ENCODE measurements around the gene RIMBP2.

RIMBP2 gene

GRCh38 chr12:130582286-130582685 is 133.8 kb downstream of the RIMBP2 start:
- H3K4me3 ChIP-seq (replicated peaks; ENCODE audit: low read depth, low read length), result no peak overlapping the region
- DNase-seq (ENCODE audit: extremely low read depth, low read depth), result no peak
- no peak for TF ChIP-seq CTCF (IDR thresholded peaks at IDR 0.05; ENCODE audit: low read depth, low read length, missing control alignments)

- H3K4me3 ChIP-seq (replicated peaks; ENCODE audit: low read depth, low read length), result no peak overlapping the region
- no peak for DNase-seq (ENCODE audit: extremely low read depth, low read depth)
- no peak for TF ChIP-seq CTCF (IDR thresholded peaks at IDR 0.05; ENCODE audit: low read depth, low read length, missing control alignments)
Observed at GRCh38 chr12:130581782-130582181, 134.3 kb downstream of the RIMBP2 start.

- DNase-seq (ENCODE audit: extremely low read depth, low read depth), result no peak
- no peak overlapping the region for H3K4me3 ChIP-seq (replicated peaks; ENCODE audit: low read depth, low read length)
- no peak for TF ChIP-seq CTCF (IDR thresholded peaks at IDR 0.05; ENCODE audit: low read depth, low read length, missing control alignments)
Observed at GRCh38 chr12:130579231-130579630, 136.9 kb downstream of the RIMBP2 start.

- TF ChIP-seq CTCF (IDR thresholded peaks at IDR 0.05; ENCODE audit: low read depth, low read length, missing control alignments), result no peak
- no peak overlapping the region for H3K4me3 ChIP-seq (replicated peaks; ENCODE audit: low read depth, low read length)
- no peak for DNase-seq (ENCODE audit: extremely low read depth, low read depth)
Observed at GRCh38 chr12:130577351-130577750, 138.7 kb downstream of the RIMBP2 start.

- no peak overlapping the region for H3K4me3 ChIP-seq (replicated peaks; ENCODE audit: low read depth, low read length)
- no peak for DNase-seq (ENCODE audit: extremely low read depth, low read depth)
- no peak for TF ChIP-seq CTCF (IDR thresholded peaks at IDR 0.05; ENCODE audit: low read depth, low read length, missing control alignments)
Observed at GRCh38 chr12:130576371-130576816, 139.7 kb downstream of the RIMBP2 start.

GRCh38 chr12:130574402-130574801 is 141.7 kb downstream of the RIMBP2 start:
- no peak for TF ChIP-seq CTCF (IDR thresholded peaks at IDR 0.05; ENCODE audit: low read depth, low read length, missing control alignments)
- H3K4me3 ChIP-seq (replicated peaks; ENCODE audit: low read depth, low read length), result no peak overlapping the region
- DNase-seq (ENCODE audit: extremely low read depth, low read depth), result no peak

- no peak overlapping the region for H3K4me3 ChIP-seq (replicated peaks; ENCODE audit: low read depth, low read length)
- no peak for DNase-seq (ENCODE audit: extremely low read depth, low read depth)
- TF ChIP-seq CTCF (IDR thresholded peaks at IDR 0.05; ENCODE audit: low read depth, low read length, missing control alignments), result no peak
Observed at GRCh38 chr12:130573766-130574165, 142.3 kb downstream of the RIMBP2 start.

All from HFF-Myc (cell line).